Fibroblast of lung (primary cell): ENCODE results near the gene DCHS2.

Experiments
- CTCF ChIP-seq, 2 donors: IDR thresholded peaks in 1 of 2; conservative IDR thresholded peaks in 1 of 2; 1 replicate in 1 of 2; 2 replicates in 1 of 2; pipeline ENCODE4 v1.5.1; 2011 to 2012; ENCODE audit warnings: low read length in 2 of 2, control low read depth in 1 of 2, inconsistent platforms in 1 of 2, low read depth in 1 of 2, mild to moderate bottlenecking in 1 of 2
- EZH2 ChIP-seq: IDR thresholded peaks from 2 replicates; pipeline ENCODE4 v1.5.1; 2012; ENCODE audit warnings: low read length, control low read depth, mild to moderate bottlenecking; ENCODE audit errors: missing control alignments

DNA sequence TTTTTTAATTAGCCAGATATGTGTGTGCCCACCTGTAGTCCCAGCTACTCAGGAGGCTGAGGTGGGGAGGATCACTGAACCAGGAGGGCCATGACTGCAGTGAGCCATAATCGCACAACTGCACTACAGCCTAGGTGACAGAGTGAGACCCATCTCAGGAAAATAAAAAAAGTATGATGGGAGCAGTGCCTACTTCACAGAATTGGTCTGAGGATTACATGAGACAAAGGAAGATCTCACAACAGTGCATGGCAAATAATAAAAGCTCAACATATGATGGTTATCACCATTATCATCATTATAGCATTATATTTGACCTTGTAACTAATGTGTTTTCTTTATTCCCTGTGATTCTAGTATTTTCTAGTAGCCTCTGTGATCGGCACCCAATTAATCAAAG, 19.9 kb upstream of the DCHS2 start:
- no peak for TF ChIP-seq CTCF (conservative IDR thresholded peaks at IDR 0.05 in 1 of 2, IDR thresholded peaks at IDR 0.05 in 1 of 2; ENCODE audit: low read depth in 1 of 2, low read length in 2 of 2)
- TF ChIP-seq EZH2: no peak
